Right lobe of liver (tissue), 6 donors: ENCODE measurements around the gene MYO16. TPM values are rescaled to one million over a fixed set of nuclear protein-coding genes. Genes with fewer than 3 reads are reported as not detected.

Experiments used
- ATAC-seq, 4 donors: fragments of 200-7000 bp; cut with Tn5 transposase; one replicate each; pipeline ENCODE4 v1.9.1; 2020; ENCODE audit warnings: mild to moderate bottlenecking in 4 of 4, moderate library complexity in 4 of 4
- DNase-seq, 3 donors: peaks; one replicate each; pipeline ENCODE4 v3.0.0-alpha.2; 2020
- H3K27ac ChIP-seq, 3 donors: fragments of 200-600 bp; one replicate each; pipeline ENCODE4 v1.8.0; 2022
- H3K27me3 ChIP-seq, 2 donors: fragments of 200-600 bp; one replicate each; pipeline ENCODE4 v1.8.0; 2022
- H3K36me3 ChIP-seq, 4 donors: fragments of 200-600 bp; sonication (generic) in 1 of 4; one replicate each; pipeline versions ENCODE4 v1.5.1 to v1.8.0; 2017 to 2022; ENCODE audit warnings: control low read depth in 1 of 4
- H3K4me1 ChIP-seq, 4 donors: fragments of 200-600 bp; sonication (generic) in 1 of 4; one replicate each; pipeline versions ENCODE4 v1.5.1 to v1.8.0; 2017 to 2022; ENCODE audit warnings: control low read depth in 1 of 4
- H3K4me3 ChIP-seq, 3 donors: fragments of 200-600 bp; one replicate each; pipeline ENCODE4 v1.8.0; 2022
- H3K9me3 ChIP-seq, 4 donors: fragments of 200-600 bp; sonication (generic) in 1 of 4; one replicate each; pipeline versions ENCODE4 v1.5.1 to v1.8.0; 2017 to 2022; ENCODE audit warnings: control low read depth in 1 of 4
- POLR2A ChIP-seq: fragments of 450-650 bp; IDR thresholded peaks from one replicate; pipeline ENCODE4 v1.6.1; 2017; ENCODE audit warnings: antibody characterized with exemption, mild to moderate bottlenecking
- WGBS: methylation state at CpG from one replicate; pipeline ENCODE4 v1.1.6; 2018; ENCODE audit warnings: low coverage, low lambda C conversion rate; ENCODE audit not compliant: insufficient coverage; ENCODE audit errors: missing lambda C conversion rate; 5-methylcytosine and 5-hydroxymethylcytosine counted together
- intact Hi-C, 2 donors: fragments of 100-400 bp; cut with DNase I; formaldehyde crosslinking; loops; one replicate each; pipeline versions ENCODE4 v1.11.2 to v1.14.1; 2022
- total RNA-seq, 6 experiments: library from RNA; depleted of rRNA in 2 of 6; stranded (reverse); fragments of >200 nt in 2 of 6; fragmentation: NEBNext Ultra II Directional in 3 of 6; extraction: Animal tissue kit (Norgen Biotek cat#: 25700) in 3 of 6; gene quantifications; one replicate each; pipeline versions ENCODE4 v1.1.0 to v1.2.4, GENCODE V29; 2016 to 2023
- TF ChIP-seq, protein P1 (sequence below), 4 donors: fragments of 200-600 bp in 3 of 4; fragments of 450-650 bp in 1 of 4; IDR thresholded peaks; one replicate each; pipeline versions ENCODE4 v1.5.1 to v1.8.0; 2016 to 2022; ENCODE audit warnings: antibody characterized with exemption in 4 of 4, mild to moderate bottlenecking in 2 of 4
- donor health status: DM: no; HTN: yes; CAD: no.
- donor health status: DM: no; HTN: no; CAD: no.
- donor health status: DM: no; HTN: no; CAD: no.
- donor health status: DM: no; HTN: yes; CAD: no.
- donor health status: DM: no; HTN: yes; CAD: no.

The MYO16 gene
- total RNA-seq, 6 experiments from 2014 or later: 0.43 to 2.7 (median 0.93) TPM

DNA sequence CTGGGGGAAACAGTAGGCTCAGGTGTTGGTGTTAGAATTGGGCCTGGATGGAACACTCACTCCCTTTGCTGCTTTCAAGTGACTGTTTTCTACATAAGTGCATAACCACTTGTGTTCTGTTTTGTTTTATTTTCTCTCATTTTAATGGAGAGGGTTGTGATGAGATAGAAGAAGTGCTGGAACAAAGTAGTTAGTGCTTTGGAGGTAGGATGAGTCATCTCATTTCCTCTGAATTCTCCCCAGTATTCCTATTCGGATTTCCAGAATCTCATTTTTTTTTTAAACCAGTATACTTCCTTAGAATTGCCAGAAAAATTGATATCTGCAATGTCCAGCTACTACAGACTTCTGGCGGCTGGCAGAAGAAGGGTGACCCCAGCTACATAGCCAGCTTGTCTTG is 575.9 kb downstream of the MYO16 start:
- no peak for TF ChIP-seq POLR2A
- TF ChIP-seq, protein P1, sequence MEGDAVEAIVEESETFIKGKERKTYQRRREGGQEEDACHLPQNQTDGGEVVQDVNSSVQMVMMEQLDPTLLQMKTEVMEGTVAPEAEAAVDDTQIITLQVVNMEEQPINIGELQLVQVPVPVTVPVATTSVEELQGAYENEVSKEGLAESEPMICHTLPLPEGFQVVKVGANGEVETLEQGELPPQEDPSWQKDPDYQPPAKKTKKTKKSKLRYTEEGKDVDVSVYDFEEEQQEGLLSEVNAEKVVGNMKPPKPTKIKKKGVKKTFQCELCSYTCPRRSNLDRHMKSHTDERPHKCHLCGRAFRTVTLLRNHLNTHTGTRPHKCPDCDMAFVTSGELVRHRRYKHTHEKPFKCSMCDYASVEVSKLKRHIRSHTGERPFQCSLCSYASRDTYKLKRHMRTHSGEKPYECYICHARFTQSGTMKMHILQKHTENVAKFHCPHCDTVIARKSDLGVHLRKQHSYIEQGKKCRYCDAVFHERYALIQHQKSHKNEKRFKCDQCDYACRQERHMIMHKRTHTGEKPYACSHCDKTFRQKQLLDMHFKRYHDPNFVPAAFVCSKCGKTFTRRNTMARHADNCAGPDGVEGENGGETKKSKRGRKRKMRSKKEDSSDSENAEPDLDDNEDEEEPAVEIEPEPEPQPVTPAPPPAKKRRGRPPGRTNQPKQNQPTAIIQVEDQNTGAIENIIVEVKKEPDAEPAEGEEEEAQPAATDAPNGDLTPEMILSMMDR (IDR thresholded peaks at IDR 0.05): no peak
- Histone ChIP-seq H3K36me3 (no peaks in the 10 kb centered on the region), H3K4me3 (no peak overlapping the region), H3K27ac (no peak overlapping the region), H3K4me1 (no peaks in the 10 kb centered on the region), H3K27me3 (no peaks in the 10 kb centered on the region), H3K9me3 (no peaks in the 10 kb centered on the region)
- ATAC-seq: no peak
- intact Hi-C loops: no loop called here
- 65% methylated on average over 2 of the region's 2 CpGs for WGBS
- no peak for DNase-seq

DNA sequence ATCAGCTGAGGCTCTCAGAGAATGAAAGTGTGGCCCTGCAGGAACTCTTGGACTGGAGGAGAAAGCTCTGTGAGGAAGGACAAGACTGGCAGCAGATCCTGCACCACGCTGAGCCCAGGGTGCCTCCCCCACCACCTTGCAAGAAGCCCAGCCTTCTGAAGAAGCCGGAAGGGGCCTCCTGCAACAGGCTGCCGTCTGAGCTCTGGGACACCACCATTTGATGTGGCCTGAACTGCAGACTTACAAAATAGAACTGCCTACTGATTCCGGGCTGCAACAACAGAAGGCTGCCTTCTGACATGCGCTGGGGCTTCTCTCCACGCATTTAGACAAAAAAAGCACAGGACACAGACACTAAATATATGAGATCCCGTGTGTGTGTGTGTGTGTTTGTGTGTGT is 577.2 kb downstream of the MYO16 start:
- H3K4me1 ChIP-seq: no peaks in the 10 kb centered on the region
- no peaks in the 10 kb centered on the region for H3K27me3 ChIP-seq
- no peaks in the 10 kb centered on the region for H3K36me3 ChIP-seq
- ATAC-seq: no peak
- no peak for DNase-seq
- intact Hi-C loops: no loop called here
- H3K9me3 ChIP-seq: no peaks in the 10 kb centered on the region
- TF ChIP-seq, protein P1 (IDR thresholded peaks at IDR 0.05): no peak
- no peak for TF ChIP-seq POLR2A
- 69% methylated on average over 3 of the region's 7 CpGs for WGBS
- H3K4me3 ChIP-seq: no peak overlapping the region
- no peak overlapping the region for H3K27ac ChIP-seq

DNA sequence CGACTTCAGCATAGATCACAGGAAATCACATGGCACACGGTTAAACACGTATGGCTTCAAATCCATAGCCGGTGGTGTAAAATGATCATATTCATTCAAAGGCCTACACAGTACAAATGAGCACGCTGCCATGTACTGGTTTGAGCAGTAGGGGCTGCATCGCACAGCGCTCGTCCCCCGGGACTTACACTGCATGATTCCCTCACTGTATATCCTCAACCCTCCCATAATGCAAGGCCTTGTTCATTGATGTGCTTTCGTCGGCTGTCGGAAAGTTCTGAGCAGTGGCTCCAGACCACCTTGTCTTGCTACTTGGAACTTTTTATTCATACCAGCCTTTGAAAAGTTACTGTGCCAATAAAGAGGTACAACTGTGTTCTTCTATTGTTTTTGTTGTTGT is 578.2 kb downstream of the MYO16 start:
- DNase-seq: no peak
- no peaks in the 10 kb centered on the region for H3K9me3 ChIP-seq
- WGBS: 91% methylated on average over 8 of the region's 12 CpGs
- H3K27me3 ChIP-seq: no peaks in the 10 kb centered on the region
- no peak overlapping the region for H3K4me3 ChIP-seq
- ATAC-seq: no peak
- no peak for TF ChIP-seq POLR2A
- TF ChIP-seq, protein P1 (IDR thresholded peaks at IDR 0.05): no peak
- H3K27ac ChIP-seq: no peak overlapping the region
- H3K4me1 ChIP-seq: no peaks in the 10 kb centered on the region
- H3K36me3 ChIP-seq: no peaks in the 10 kb centered on the region
- intact Hi-C loops: no loop called here

DNA sequence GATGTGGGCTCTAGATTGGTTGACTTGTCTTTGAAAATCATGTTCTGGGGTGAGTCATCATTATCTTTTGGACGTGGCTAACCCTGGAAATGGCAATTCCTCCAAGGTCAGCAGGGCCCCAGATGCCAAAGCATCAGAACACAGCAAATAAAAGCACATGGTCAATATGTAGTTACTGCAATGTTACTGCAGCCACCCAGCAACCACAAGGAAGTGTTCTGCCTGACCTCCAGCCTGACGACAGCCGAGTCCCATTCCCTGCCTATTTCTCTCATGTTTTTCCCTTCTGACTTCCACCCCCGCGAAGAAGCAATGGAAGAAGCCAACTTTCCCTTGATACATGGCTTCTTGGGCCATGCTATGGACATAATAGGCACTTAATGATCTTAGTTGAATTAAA is 579.1 kb downstream of the MYO16 start:
- 64% methylated on average over 5 of the region's 5 CpGs for WGBS
- Histone ChIP-seq H3K4me1 (no peaks in the 10 kb centered on the region), H3K36me3 (no peaks in the 10 kb centered on the region), H3K27me3 (no peaks in the 10 kb centered on the region), H3K27ac (no peak overlapping the region), H3K4me3 (no peak overlapping the region), H3K9me3 (no peaks in the 10 kb centered on the region)
- DNase-seq (no peak), ATAC-seq (no peak)
- TF ChIP-seq POLR2A: no peak
- TF ChIP-seq, protein P1 (IDR thresholded peaks at IDR 0.05): no peak
- intact Hi-C loops: no loop called here

DNA sequence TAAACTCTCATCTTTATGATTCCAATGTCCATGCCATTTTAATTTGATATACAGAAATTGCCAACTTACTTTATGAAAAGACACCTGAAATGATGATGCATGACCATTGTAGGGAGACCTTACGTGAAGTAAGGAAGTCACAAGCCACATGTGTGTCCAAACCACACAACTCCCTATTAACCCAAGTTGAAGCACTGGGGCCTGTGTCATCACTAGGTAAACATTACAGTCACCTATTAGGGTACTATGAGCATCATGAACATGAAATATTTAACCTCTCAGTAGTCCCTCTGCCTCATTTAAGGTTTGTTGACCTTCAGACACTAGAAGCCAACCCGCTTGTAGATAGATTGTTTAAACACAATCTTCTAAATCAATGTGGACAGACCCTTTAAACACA is 580.1 kb downstream of the MYO16 start:
- H3K4me1 ChIP-seq: no peaks in the 10 kb centered on the region
- WGBS: 71% methylated on average over 2 of the region's 2 CpGs
- H3K36me3 ChIP-seq: no peaks in the 10 kb centered on the region
- no peak for ATAC-seq
- no peak for DNase-seq
- intact Hi-C loops: no loop called here
- H3K9me3 ChIP-seq: no peaks in the 10 kb centered on the region
- H3K27ac ChIP-seq: no peak overlapping the region
- H3K27me3 ChIP-seq: no peaks in the 10 kb centered on the region
- H3K4me3 ChIP-seq: no peak overlapping the region
- TF ChIP-seq, protein P1 (IDR thresholded peaks at IDR 0.05): no peak
- TF ChIP-seq POLR2A: no peak
